Measurements from ENCODE around the gene DLST.

The DLST gene

GRCh38 chr14:74897642-74898041, 15.9 kb downstream of the DLST start:
- DNase-seq (ENCODE audit: low read depth), result no peak

GRCh38 chr14:74898083-74898482, 16.4 kb downstream of the DLST start:
- no peak for DNase-seq (ENCODE audit: low read depth)

GRCh38 chr14:74898694-74899093, 17.0 kb downstream of the DLST start:
- DNase-seq (ENCODE audit: low read depth), result no peak

GRCh38 chr14:74902941-74903705, 21.4 kb downstream of the DLST start:
- no peak for DNase-seq (ENCODE audit: low read depth)

- DNase-seq (ENCODE audit: low read depth), result no peak
Observed at GRCh38 chr14:74904635-74905503, 23.2 kb downstream of the DLST start.

GRCh38 chr14:74905595-74906142, 24.0 kb downstream of the DLST start:
- DNase-seq (ENCODE audit: low read depth), result peak; percentile 72

GRCh38 chr14:74906925-74907521, 25.3 kb downstream of the DLST start:
- no peak for DNase-seq (ENCODE audit: low read depth)

GRCh38 chr14:74907744-74908143, 26.0 kb downstream of the DLST start:
- no peak for DNase-seq (ENCODE audit: low read depth)

- DNase-seq (ENCODE audit: low read depth), result no peak
Observed at GRCh38 chr14:74908861-74909341, 27.2 kb downstream of the DLST start.

- DNase-seq (ENCODE audit: low read depth), result no peak
Observed at GRCh38 chr14:74909501-74909900, 27.8 kb downstream of the DLST start.

GRCh38 chr14:74909911-74910310, 28.2 kb downstream of the DLST start:
- DNase-seq (ENCODE audit: low read depth), result no peak

GRCh38 chr14:74910556-74910955, 28.8 kb downstream of the DLST start:
- no peak for DNase-seq (ENCODE audit: low read depth)

- no peak for DNase-seq (ENCODE audit: low read depth)
Observed at GRCh38 chr14:74911221-74911620, 29.5 kb downstream of the DLST start.

- no peak for DNase-seq (ENCODE audit: low read depth)
Observed at GRCh38 chr14:74911704-74912103, 30.0 kb downstream of the DLST start.

GRCh38 chr14:74912111-74912510, 30.4 kb downstream of the DLST start:
- DNase-seq (ENCODE audit: low read depth), result no peak

GRCh38 chr14:74912801-74913200, 31.1 kb downstream of the DLST start:
- DNase-seq (ENCODE audit: low read depth), result no peak

GRCh38 chr14:74913393-74913910, 31.7 kb downstream of the DLST start:
- DNase-seq (ENCODE audit: low read depth), result no peak

- DNase-seq (ENCODE audit: low read depth), result no peak
Observed at GRCh38 chr14:74913986-74914573, 32.4 kb downstream of the DLST start.

GRCh38 chr14:74915426-74915825, 33.7 kb downstream of the DLST start:
- DNase-seq (ENCODE audit: low read depth), result no peak

- DNase-seq (ENCODE audit: low read depth), result no peak
Observed at GRCh38 chr14:74915826-74916225, 34.1 kb downstream of the DLST start.

GRCh38 chr14:74917178-74917543, 35.4 kb downstream of the DLST start:
- no peak for DNase-seq (ENCODE audit: low read depth)

- no peak for DNase-seq (ENCODE audit: low read depth)
Observed at GRCh38 chr14:74917646-74918081, 35.9 kb downstream of the DLST start.
